ENCODE measurements around the gene SCP2.

Gene SCP2

GRCh38 chr1:53014791-53015507 lies 87.9 kb downstream of the SCP2 start:
- Histone ChIP-seq H3K79me2 (ENCODE audit: insufficient read depth, low read length) (peaks cover 29% of the 10 kb centered on the region), H3K36me3 (ENCODE audit: insufficient read depth, low read length) (no peaks in the 10 kb centered on the region), H3K4me2 (ENCODE audit: low read depth, low read length, poor library complexity, severe bottlenecking) (peak overlapping the region; percentile 93), H3K4me3 (ENCODE audit: low read length, poor library complexity, severe bottlenecking) (peak overlapping the region; percentile 99), H2AFZ (ENCODE audit: low read length) (peak overlapping the region; percentile 95), H3K27me3 (ENCODE audit: insufficient read depth, low read length, poor library complexity, severe bottlenecking) (no peaks in the 10 kb centered on the region), H3K9ac (ENCODE audit: low read depth, low read length, poor library complexity, severe bottlenecking) (peak overlapping the region; percentile 86), H3K4me1 (ENCODE audit: insufficient read depth, low read length, poor library complexity, severe bottlenecking) (peaks cover 29% of the 10 kb centered on the region), H3K9me3 (ENCODE audit: insufficient read depth, low read depth, low read length) (no peaks in the 10 kb centered on the region), H4K20me1 (ENCODE audit: insufficient read depth, low read length, poor library complexity, severe bottlenecking) (no peaks in the 10 kb centered on the region), H3K9me2 (replicated peaks; ENCODE audit: low read depth, low read length) (no peaks in the 10 kb centered on the region), H3F3A (ENCODE audit: low read depth) (no peaks in the 10 kb centered on the region)
- TF ChIP-seq EZH2phosphoT487 (IDR thresholded peaks at IDR 0.05; ENCODE audit: borderline replicate concordance), result no peak
- no peak for TF ChIP-seq CTCF (conservative IDR thresholded peaks at IDR 0.05; ENCODE audit: low read length)

- Histone ChIP-seq H4K20me1 (ENCODE audit: insufficient read depth, low read length, poor library complexity, severe bottlenecking) (no peaks in the 10 kb centered on the region), H3K36me3 (ENCODE audit: insufficient read depth, low read length) (no peaks in the 10 kb centered on the region), H3K9me2 (replicated peaks; ENCODE audit: low read depth, low read length) (no peaks in the 10 kb centered on the region), H2AFZ (ENCODE audit: low read length) (peak overlapping the region; percentile 95; the same call in 1 of the 2 replicates), H3K4me2 (ENCODE audit: low read depth, low read length, poor library complexity, severe bottlenecking) (peak overlapping the region; percentile 93), H3F3A (ENCODE audit: low read depth) (no peaks in the 10 kb centered on the region), H3K4me3 (ENCODE audit: low read length, poor library complexity, severe bottlenecking) (peak overlapping the region; percentile 99), H3K9ac (ENCODE audit: low read depth, low read length, poor library complexity, severe bottlenecking) (peak overlapping the region; percentile 86), H3K9me3 (ENCODE audit: insufficient read depth, low read depth, low read length) (no peaks in the 10 kb centered on the region), H3K27me3 (ENCODE audit: insufficient read depth, low read length, poor library complexity, severe bottlenecking) (no peaks in the 10 kb centered on the region), H3K4me1 (ENCODE audit: insufficient read depth, low read length, poor library complexity, severe bottlenecking) (peaks cover 29% of the 10 kb centered on the region), H3K79me2 (ENCODE audit: insufficient read depth, low read length) (peaks cover 31% of the 10 kb centered on the region)
- TF ChIP-seq EZH2phosphoT487 (IDR thresholded peaks at IDR 0.05; ENCODE audit: borderline replicate concordance) (no peak), CTCF (conservative IDR thresholded peaks at IDR 0.05; ENCODE audit: low read length) (no peak)
These were observed 88.4 kb downstream of the SCP2 start for GRCh38 chr1:53015508-53015860.

- peaks cover 29% of the 10 kb centered on the region for H3K4me1 ChIP-seq (ENCODE audit: insufficient read depth, low read length, poor library complexity, severe bottlenecking)
- no peaks in the 10 kb centered on the region for H3K9me2 ChIP-seq (replicated peaks; ENCODE audit: low read depth, low read length)
- H3K9ac ChIP-seq (ENCODE audit: low read depth, low read length, poor library complexity, severe bottlenecking), result peak overlapping the region; percentile 86
- H2AFZ ChIP-seq (ENCODE audit: low read length), result no peak overlapping the region
- no peaks in the 10 kb centered on the region for H3K36me3 ChIP-seq (ENCODE audit: insufficient read depth, low read length)
- H3K9me3 ChIP-seq (ENCODE audit: insufficient read depth, low read depth, low read length), result no peaks in the 10 kb centered on the region
- no peaks in the 10 kb centered on the region for H3K27me3 ChIP-seq (ENCODE audit: insufficient read depth, low read length, poor library complexity, severe bottlenecking)
- H3K79me2 ChIP-seq (ENCODE audit: insufficient read depth, low read length), result peaks cover 39% of the 10 kb centered on the region
- no peaks in the 10 kb centered on the region for H3F3A ChIP-seq (ENCODE audit: low read depth)
- H3K4me2 ChIP-seq (ENCODE audit: low read depth, low read length, poor library complexity, severe bottlenecking), result peak overlapping the region; percentile 93
- H3K4me3 ChIP-seq (ENCODE audit: low read length, poor library complexity, severe bottlenecking), result peak overlapping the region; percentile 99
- no peaks in the 10 kb centered on the region for H4K20me1 ChIP-seq (ENCODE audit: insufficient read depth, low read length, poor library complexity, severe bottlenecking)
- no peak for TF ChIP-seq EZH2phosphoT487 (IDR thresholded peaks at IDR 0.05; ENCODE audit: borderline replicate concordance)
- TF ChIP-seq CTCF (conservative IDR thresholded peaks at IDR 0.05; ENCODE audit: low read length), result no peak
These were observed 89.6 kb downstream of the SCP2 start for GRCh38 chr1:53016705-53017104.

All from Loucy (cell line).